HG03135 (cell line): Measurements from ENCODE around the gene KIF26B.

ENCODE experiments used
- ATAC-seq: cut with Tn5 transposase; IDR thresholded peaks from one replicate; pipeline ENCODE4 v1.9.1; 2021; ENCODE audit warnings: mild to moderate bottlenecking, moderate library complexity; ENCODE audit not compliant: unreplicated experiment

KIF26B gene

GRCh38 chr1:245131026-245131393 lies 23.8 kb upstream of the KIF26B start:
- ATAC-seq = no peak

GRCh38 chr1:245132771-245133170 lies 22.0 kb upstream of the KIF26B start:
- ATAC-seq = no peak

- ATAC-seq = no peak
Measured at GRCh38 chr1:245133995-245134715, 20.6 kb upstream of the KIF26B start.

- no peak for ATAC-seq
Measured at GRCh38 chr1:245142171-245142798, 12.5 kb upstream of the KIF26B start.

- no peak for ATAC-seq
Measured at GRCh38 chr1:245142976-245143375, 11.8 kb upstream of the KIF26B start.

GRCh38 chr1:245143849-245144248 lies 10.9 kb upstream of the KIF26B start:
- no peak for ATAC-seq

- no peak for ATAC-seq
Measured at GRCh38 chr1:245148069-245148468, 6.7 kb upstream of the KIF26B start.

GRCh38 chr1:245148861-245149260 lies 5.9 kb upstream of the KIF26B start:
- ATAC-seq = no peak

GRCh38 chr1:245153081-245153551 lies 1.7 kb upstream of the KIF26B start:
- peak; percentile 33 for ATAC-seq

GRCh38 chr1:245153552-245154428 lies 995 bp upstream of the KIF26B start:
- ATAC-seq = no peak

GRCh38 chr1:245155272-245156040 lies 671 bp downstream of the KIF26B start:
- ATAC-seq = no peak

GRCh38 chr1:245156041-245156735 lies 1.4 kb downstream of the KIF26B start:
- peak; percentile 84 for ATAC-seq

- no peak for ATAC-seq
Measured at GRCh38 chr1:245156736-245157505, 2.1 kb downstream of the KIF26B start.

- no peak for ATAC-seq
Measured at GRCh38 chr1:245158913-245159312, 4.1 kb downstream of the KIF26B start.

- ATAC-seq = no peak
Measured at GRCh38 chr1:245160288-245160687, 5.5 kb downstream of the KIF26B start.

GRCh38 chr1:245160741-245161400 lies 6.1 kb downstream of the KIF26B start:
- ATAC-seq = no peak

GRCh38 chr1:245161866-245162265 lies 7.1 kb downstream of the KIF26B start:
- ATAC-seq = no peak

- no peak for ATAC-seq
Measured at GRCh38 chr1:245166471-245166885, 11.7 kb downstream of the KIF26B start.

GRCh38 chr1:245168086-245168485 lies 13.3 kb downstream of the KIF26B start:
- ATAC-seq = no peak
